Measurements from ENCODE around the gene HLA-C.
"Not testable (repeated sequence)": the region's sequence is repeated elsewhere in the genome, so short reads cannot be mapped to it uniquely, and the experiment has no call there.

HLA-C gene

DNA sequence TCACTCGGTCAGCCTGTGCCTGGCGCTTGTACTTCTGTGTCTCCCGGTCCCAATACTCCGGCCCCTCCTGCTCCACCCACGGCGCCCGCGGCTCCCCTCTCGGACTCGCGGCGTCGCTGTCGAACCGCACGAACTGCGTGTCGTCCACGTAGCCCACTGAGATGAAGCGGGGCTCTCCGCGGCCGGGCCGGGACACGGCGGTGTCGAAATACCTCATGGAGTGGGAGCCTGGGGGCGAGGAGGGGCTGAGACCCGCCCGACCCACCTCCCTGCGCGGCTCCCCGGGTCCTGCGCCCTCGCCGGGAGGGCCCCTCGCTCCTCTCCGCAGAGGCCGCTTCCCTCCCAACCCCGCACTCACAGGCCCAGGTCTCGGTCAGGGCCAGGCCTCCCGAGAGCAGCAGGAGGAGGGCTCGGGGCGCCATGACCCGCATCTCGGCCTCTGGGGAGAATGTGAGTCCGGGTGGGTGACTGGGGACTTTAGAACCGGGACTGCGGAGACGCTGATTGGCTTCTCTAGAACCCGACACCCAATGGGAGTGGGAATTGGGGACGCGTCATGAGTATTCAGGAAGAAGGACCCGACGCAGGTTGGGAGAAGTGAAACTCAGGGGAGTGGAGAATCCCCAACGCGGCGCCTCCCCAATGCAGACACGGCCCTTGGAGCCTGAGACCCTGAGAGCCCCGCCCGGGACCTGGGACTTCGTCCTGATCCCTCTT lies at the start of gene HLA-C:
HLA-C (minus strand) TSS at position 452 of the 717 bp plus-strand sequence; CDS start at position 431, 21 bp downstream.
- DNase-seq (ENCODE audit: low read depth in 2 of 2, low spot score in 1 of 2) = peak; percentile 68 to 85

DNA sequence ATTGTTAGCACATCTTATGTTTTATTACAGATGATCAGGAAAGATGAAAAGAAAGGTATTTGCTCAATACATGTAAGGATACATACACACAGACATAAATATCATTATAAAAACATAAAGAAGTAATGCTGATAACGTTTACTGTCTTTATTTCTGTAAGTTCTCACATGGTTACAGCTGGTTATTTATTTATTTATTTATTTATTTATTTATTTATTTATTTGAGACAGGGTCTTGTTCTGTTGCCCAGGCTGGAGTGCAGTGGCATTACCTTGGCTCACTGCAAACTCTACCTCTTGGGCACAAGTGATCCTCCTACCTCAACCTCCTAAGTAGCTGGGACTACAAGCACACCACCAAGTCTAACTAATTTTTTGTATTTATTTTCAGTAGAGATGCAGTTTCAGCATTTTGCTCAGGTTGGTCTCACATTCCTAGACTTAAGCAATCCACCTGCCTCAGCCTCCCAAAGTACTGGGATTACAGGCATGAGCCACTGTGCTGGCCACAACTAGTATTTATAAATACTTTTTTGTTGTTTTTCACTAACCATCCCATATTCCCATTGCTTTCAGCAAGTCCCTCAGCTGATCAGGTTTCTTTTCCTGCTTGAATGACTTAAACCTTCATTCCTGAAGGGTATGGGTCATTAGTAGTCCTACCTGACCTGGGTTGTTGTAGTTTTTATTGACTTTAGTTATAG lies 49.3 kb upstream of the HLA-C start:
- no peak for DNase-seq (ENCODE audit: low read depth in 2 of 2, low spot score in 1 of 2)

DNA sequence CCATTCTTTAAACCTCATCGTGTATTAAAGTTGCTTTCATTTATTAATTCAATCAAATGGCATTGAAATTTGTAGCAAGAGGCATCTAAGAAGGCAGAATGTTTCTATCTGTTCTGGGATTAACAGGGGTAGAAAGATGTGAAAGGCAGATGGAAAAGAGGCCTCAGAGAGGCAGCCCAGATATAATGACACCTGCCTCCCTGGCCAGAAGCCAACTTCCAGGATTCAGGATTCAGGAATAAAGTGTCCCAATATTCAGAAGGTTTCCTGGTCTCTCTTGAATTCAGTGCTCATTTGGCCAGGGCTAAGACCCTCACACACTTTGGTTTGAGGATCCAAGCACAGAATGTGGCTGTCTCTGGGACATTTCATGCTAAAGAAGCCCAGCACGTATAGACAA lies 45.1 kb upstream of the HLA-C start:
- DNase-seq (ENCODE audit: low read depth in 2 of 2, low spot score in 1 of 2) = no peak

DNA sequence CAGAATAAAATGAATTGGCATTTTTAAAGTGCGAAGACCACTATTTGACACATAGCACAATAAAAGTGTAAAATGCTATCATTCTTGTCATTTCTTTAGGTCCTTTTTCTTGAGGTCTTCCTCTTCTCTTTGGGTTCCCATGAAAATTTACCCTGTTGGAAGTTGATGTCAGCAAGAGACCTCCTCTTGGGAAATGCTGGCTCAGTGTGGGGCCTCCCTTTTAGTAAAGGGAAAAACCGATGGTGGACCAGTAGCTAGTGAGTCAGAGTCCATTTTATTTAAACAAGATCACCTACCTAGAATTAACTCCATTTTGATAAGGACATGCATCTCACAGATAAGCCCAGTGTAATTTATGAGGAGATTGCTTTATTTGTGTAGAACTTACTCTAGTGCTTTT lies 37.7 kb upstream of the HLA-C start:
- no peak for DNase-seq (ENCODE audit: low read depth in 2 of 2, low spot score in 1 of 2)

DNA sequence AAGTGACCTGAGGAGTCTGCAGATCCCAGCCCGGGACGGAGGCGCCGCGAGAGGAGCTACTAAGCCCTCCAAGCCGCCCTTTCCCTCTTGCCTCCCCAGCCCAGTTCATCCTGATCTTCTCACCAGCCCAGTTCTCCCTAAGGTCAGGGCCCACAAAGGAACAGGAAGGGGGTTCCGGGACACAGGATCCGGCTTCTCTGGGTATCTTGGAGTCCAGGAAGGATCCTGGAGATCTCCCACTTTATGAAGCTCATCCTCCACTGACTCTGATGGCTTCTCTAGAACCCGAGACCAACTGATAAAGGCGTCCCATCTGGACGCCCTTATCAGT lies 36.9 kb upstream of the HLA-C start:
- no peak for DNase-seq (ENCODE audit: low read depth in 2 of 2, low spot score in 1 of 2)

DNA sequence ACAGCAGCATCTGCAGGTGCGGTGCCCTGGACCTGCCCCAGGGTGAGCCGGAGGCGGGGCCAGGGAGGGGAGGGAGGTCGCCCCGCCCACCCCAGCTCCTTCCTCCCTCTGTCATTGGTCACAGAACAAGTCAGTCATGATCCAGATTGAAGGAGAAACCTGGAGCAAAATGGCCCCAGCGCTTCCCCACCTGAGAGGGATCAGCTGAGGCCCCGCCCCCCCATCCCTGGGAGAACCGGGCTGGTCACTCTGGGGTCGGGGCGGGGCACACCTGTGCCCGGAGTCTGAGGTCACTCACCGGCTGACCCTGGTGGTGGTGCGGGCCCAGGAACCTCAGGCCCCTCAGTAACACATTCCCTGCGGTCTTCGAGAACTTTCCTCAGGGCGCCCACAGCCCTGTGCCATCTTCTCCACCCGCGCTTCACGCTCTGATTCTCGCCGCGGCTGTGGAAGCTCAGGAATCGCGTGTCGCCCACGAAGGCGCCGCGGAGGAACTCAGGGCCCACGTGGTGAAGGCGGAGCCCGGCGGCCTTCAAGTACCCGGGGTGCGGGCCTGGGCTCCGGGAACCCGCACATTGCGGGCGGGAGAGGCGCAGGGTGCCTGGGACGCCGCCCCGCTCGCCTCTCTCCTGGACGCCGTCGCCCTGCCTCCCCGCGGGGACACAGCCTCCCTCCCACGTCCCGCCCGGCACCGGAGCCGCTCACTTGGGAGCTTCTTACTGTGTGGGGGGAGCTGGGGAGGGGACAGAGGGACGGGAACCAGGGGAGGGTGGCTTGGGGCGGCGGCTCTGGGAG lies 36.4 kb upstream of the HLA-C start:
- DNase-seq (ENCODE audit: low read depth in 2 of 2, low spot score in 1 of 2) = peak; percentile 35 to 36

DNA sequence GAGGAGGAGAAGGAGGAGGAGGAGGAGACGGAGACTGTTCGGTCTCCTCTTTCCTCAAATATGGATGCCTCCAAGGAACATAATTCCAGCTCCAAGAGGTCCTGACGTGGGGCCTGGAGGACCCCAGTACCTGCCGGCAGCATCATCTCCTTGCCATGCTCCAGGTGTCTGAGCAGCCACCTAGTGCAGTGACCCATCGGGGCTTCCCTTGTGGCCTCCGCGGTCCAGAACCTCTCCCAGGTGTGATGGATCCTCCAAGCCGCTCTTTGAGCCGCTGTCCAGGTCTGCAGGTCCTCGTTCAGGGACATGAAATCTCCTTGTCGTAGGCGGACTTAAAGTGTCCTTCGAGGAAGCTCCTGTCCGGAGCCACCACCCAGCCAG lies 35.8 kb upstream of the HLA-C start:
- DNase-seq (ENCODE audit: low read depth in 2 of 2, low spot score in 1 of 2) = no peak

DNA sequence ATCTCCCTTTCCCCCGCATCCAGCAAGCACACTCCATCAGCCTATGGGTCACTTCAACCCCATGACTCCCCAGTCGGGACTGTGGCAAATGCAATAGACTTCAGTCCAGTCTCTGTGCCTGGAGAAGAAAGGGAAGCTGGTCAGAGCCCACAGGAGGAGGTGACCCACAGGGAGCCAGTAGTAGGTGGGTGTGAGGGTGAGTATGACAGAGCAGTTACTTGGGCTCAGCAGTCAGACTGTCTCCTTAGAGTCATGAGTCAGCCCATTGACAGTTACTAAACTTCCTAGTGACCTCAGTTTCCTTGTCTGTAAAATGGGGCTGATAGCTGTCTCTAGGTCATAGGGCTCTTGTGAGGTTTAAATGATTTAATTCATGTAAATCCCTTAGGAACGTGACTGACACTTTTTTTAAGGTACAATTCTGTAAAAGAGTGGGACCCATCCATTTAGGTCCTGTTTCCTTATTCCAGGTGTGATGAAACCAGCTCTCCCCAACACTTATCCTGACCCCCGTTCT lies 33.9 kb upstream of the HLA-C start:
- DNase-seq (ENCODE audit: low read depth in 2 of 2, low spot score in 1 of 2) = no peak

DNA sequence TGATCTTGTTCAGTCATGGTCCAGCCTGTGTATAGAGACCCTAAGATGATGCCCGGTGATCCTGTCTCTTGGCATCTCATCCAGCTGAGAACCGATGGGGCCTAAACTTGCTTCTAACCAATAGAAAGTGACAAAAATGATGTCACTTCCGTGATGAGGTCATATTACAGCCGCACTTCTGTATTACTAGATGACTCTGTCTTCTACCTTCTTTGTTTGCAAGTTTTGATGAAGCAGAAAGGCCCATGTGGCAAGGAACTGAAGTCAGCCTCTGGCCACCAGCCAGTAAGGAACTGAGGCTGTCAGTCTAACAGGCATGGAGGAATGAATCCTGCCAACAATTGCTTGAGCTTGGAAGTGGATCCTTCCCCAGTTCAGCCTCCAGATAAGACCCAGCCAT lies 32.8 kb upstream of the HLA-C start:
- DNase-seq (ENCODE audit: low read depth in 2 of 2, low spot score in 1 of 2) = no peak

DNA sequence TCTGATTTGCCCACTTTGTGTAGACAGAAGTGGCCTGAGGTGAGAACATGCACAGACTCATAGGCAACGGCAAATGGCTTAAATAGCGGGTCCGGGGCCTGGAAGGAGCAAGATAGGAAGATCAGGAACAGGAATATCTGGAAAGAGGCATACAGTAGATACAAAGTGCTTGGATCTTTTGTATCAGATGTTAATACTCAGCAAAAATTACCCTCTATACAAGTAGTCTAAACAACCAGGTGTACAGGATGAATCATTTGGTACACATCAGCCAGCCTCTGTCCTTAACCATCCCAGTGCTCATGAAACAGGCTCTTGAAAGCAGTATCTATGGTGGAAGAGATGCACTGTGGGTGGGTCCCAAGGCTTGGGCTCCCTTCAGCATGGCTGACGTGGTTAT lies 28.9 kb upstream of the HLA-C start:
- no peak for DNase-seq (ENCODE audit: low read depth in 2 of 2, low spot score in 1 of 2)

DNA sequence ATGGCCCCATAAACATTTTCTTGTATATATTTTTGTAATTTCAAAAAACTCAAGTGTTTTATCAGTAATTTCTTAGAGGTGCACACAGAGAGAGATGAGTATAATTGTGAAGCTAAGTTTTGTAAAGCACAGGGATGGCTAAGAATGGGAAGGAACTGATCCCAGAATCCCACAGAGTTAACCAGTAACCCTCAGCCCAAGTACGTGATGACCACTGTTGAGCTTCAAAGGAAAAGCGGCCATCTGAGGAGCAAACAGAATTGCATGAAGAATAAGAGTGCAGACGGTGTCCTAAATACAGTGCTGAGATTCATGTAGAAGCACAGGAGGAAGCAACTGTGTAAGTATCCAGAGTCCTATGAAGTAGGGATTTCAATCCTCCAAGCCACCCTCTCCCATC lies 28.1 kb upstream of the HLA-C start:
- no peak for DNase-seq (ENCODE audit: low read depth in 2 of 2, low spot score in 1 of 2)

DNA sequence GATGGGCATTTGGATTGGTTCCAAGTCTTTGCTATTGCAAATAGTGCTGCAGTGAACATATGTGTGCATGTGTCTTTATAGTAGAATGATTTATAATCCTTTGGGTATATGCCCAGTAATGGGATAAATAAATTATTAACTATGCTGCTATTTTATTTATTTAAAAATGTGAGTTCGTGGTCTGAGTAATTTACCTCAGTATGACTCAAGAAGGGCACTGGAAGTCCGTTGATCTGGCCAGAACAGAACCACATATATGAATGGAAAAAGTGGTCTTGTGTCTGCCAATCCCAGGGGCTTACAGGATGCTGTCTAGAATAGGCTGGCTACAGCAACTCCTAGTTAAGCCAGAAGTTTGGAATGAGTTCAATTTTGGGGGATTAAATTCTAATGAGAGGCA lies 27.6 kb upstream of the HLA-C start:
- no peak for DNase-seq (ENCODE audit: low read depth in 2 of 2, low spot score in 1 of 2)

DNA sequence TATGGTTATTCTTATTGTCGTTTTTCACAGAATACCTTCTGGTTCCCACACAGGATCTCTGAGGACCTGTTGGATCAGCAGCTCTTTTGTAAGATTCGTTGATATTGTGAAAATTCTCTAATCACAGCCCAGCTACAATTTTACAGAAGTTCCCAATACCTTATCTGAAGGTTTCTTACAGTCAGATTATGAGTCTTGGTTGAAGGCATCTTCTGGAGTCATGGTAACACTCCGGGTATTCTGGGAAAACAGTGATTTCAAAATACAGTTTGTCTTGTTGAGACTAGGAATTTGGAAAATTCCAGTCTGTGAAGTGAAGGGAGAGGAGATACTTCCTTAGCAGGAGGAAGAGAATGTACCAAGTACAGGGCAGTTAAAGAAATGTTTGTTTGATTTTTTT lies 22.2 kb upstream of the HLA-C start:
- no peak for DNase-seq (ENCODE audit: low read depth in 2 of 2, low spot score in 1 of 2)

DNA sequence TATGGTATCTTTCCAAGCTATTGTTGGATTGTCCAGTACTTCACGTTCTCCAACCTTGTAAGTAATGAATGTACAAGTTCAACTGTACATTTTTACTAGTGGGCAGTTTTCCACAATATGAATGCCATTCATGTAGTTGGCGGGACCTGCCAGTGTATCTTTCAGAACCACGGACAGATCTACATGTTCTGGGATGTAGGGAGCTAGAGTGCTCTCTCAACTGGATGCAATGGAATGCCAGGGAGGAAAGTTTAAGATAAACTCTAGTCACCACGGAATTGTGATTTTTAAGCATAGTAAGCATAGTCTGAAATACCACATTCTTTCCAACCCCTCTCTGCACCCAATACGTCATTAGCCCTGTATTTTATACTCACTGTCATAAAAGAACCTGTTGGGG lies 21.5 kb upstream of the HLA-C start:
- DNase-seq (ENCODE audit: low read depth in 2 of 2, low spot score in 1 of 2) = no peak

DNA sequence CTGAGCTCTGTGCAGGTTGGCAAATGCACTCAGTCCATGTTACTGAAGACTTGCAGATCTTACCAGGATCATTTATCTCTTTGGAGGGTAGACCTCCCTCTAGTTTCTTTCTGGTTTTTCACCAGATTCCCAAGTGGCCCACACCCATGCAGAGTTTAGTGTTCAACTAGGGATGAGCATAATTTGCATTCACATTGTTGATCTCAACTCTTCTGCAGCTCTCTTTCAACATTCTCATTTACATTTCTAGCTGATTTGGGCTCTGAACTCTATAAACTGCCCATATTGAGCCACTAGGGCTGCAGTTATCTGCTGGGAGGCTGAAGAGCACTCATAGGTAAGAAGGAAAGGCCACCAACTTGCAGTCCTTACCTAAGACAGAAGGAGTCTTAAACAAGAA lies 17.9 kb upstream of the HLA-C start:
- DNase-seq (ENCODE audit: low read depth in 2 of 2, low spot score in 1 of 2) = no peak

DNA sequence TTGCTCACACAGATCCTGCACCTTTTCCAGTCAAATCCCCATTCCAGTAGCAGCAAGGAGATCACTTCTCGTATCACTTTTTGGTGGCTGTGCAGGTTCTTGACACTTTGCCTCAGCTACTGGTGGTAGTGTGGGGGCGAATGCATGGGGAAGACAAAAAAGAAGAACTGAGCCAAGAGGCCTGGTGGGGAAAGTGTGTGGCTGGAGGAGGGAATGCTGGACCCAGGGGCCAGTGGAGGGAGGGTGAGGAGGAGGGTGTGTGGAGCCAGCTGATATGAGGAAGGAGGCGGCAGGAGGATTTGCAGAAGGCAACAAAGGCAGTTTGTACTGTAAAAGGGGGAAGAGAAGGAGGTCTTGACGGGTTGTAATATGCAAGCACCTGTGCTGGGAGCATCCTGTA lies 15.7 kb upstream of the HLA-C start:
- DNase-seq (ENCODE audit: low read depth in 2 of 2, low spot score in 1 of 2) = no peak

DNA sequence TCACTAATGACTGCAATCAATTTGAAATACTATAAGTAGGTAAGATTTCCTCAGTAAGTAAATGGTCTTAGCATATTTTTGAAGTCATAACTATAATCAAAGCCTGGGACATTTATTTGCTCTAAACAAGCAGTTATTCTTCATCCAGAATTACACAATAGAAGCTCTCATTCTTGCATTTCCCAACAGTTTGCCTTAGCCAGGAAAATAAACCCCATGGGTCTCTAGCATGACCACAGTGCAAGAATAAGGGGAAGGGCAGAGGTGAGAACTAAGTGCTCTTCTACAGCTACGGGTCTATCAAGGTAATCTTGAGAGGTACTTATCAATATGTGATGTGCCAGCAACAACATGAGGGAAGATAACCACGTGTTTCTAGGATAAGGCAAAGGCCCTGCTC lies 14.1 kb upstream of the HLA-C start:
- no peak for DNase-seq (ENCODE audit: low read depth in 2 of 2, low spot score in 1 of 2)

DNA sequence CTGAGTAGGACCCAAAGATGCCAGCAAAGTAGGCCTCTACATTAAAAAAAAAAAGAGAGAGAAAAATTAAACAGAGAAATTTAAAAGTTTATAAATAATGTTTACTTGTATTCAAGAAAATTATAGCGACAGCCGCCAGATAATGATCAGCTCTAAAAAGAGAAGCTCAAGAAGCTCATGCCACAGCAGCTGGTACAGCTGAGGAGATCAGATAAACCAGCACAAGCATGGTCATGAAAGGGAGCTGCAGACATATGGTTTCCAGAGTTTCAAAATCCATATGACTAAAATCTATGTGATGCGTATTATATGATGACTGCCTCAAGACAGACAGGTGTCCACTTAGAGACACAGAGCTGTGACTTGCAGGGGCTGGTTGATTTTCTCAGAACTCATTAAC lies 13.6 kb upstream of the HLA-C start:
- DNase-seq (ENCODE audit: low read depth in 2 of 2, low spot score in 1 of 2) = no peak

DNA sequence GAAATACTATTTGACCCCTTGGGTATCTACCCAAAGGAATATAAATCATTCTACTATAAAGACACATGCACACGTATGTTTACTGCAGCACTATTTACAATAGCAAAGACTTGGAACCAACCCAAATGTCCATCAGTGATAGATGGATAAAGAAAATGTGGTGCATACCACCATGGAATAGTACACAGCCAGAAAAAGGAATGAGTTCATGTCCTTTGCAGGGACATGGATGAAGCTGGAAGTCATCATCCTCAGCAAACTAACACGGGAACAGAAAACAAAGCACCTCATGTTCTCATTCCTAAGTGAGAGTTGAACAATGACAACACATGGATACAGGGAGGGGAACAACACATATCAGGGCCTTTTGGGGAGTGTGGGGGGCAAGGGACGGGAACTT lies 7.8 kb upstream of the HLA-C start:
- not testable (repeated sequence) for DNase-seq (ENCODE audit: low read depth in 2 of 2, low spot score in 1 of 2)

DNA sequence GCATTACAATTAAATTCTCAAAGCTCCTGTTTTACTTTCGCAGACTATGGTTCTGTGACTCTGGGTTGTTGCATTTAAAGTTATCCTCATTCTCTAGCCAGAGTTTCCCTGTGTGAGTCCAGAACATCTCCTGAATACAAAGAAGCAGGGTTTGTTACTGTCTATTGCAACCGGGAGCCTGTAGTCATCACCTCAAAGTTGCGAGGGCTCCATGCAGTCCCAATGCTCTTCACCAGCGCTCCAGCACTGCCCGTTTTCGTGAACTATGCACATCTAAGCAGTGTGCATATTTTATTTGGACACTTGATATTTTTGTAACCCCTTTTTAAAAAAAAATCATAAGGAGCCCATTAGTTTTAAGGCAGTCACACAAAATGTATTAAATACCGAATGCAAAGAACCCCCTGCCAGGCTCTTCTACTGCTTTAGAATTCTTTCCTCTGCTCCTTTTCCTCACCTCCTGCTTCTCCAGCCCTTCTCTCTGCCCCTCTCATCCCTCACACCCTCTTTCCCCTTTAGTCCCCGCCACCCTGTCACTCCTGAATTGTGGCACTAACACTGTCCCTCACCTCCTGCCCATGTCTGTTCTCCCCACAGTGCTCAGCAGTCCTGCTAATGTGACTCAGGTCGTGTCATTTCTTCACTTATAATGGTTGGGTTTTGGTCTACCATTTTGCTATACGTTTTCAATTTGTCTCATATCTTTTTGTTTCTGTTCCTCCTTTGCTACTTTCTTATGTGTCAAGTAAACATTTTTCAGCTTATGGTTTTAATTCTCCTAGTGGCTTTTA lies 1.1 kb upstream of the HLA-C start:
- DNase-seq (ENCODE audit: low read depth in 2 of 2, low spot score in 1 of 2) = no peak

DNA sequence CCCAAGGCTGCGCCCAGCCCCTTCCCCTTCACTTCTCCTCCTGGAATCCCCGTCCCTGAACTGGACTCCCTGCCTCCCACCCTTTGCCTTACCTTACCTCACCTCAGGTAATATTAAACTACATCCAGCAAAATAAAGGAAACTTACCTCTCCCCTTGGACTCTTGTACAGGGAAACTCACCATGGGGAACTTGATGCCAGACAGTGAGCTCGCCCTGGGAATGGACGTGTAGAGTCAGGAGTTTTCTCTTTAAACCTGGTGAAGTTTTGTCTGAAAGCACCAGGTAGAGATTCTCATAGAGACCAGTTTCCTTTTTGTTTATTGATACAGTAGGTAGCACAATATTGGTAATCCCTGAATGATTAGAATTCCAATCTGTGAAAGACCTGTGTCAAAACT lies 544 bp upstream of the HLA-C start:
- no peak for DNase-seq (ENCODE audit: low read depth in 2 of 2, low spot score in 1 of 2)
